ENCODE results near the gene TAS2R39. TPM values are rescaled to one million over a fixed set of nuclear protein-coding genes. Genes with fewer than 3 reads are reported as not detected.
"Not testable (repeated sequence)": the region's sequence is repeated elsewhere in the genome, so short reads cannot be mapped to it uniquely, and the experiment has no call there.

TAS2R39 gene
- total RNA-seq, result not detected

DNA sequence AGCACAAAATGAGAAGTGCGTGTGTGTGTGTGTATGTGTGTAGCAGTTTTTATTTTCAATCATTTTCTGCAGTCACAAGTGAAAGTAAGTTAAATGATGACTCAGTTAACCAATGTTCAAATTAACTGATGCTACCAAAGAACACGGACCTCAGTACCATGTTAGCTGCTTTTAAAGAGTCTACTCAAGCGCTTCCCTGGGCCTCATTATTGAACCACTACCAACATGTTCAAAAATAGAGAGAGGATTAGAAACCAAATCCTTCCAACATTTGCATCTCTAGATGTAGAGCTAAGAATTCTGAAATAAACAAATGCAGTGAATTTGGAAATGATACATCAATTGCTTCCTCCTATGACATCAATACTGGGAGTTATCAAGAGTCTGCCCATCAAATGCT, at the start of gene TAS2R39:
Gene TAS2R39 (plus strand): TSS at position 396 of the 400 bp plus-strand sequence. CDS start 0 bp downstream, at position 396.
- no peaks in the 10 kb centered on the region for H3K4me1 ChIP-seq (ENCODE audit: insufficient read depth, low read length)
- no peak within 1 kb of the TSS for H3K4me3 ChIP-seq (ENCODE audit: low read length)
- H3K27me3 ChIP-seq (ENCODE audit: insufficient read depth, low read length), result no peaks in the 10 kb centered on the region
- H3K9me3 ChIP-seq (ENCODE audit: low read depth, low read length), result peaks cover 4% of the 10 kb centered on the region

DNA sequence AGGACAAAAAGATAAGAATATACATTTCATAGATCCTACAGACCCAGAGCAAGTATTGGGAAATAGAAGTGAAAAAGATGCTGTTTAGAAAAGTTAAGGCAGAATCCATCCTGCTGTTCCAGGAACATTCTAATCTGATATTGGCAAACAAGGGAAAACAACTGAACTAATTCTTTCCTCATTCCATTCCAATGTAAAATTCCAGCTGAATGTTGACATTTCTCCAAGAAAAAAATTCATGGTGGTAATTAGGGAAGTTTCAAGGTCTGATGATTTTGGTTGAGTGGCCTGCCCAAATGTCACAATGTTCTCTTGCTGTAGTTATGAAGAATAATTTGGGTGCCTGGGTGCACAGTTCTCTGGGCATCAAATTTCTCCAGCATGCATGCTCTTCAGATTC, 36.1 kb upstream of the TAS2R39 start:
- no peaks in the 10 kb centered on the region for H3K9me3 ChIP-seq (ENCODE audit: low read depth, low read length)

DNA sequence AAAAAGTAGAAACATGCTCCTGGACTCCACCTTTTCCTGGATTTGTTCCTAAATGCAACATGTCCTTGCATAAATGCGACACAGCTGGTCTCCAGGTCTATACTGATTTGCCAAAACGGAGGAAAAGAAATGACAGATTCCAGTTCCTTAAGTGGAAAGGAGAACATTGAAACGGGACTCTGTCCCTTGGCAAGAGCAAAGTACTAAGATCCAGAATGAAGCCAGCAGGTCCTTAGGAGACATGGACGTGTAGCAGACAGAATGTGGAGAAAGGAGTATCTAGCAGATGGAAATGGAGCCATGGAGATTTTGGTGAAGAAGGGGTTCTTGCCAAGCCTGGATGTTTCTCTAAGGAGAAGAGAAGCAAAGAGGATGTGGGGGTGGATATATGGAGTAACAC, 35.2 kb upstream of the TAS2R39 start:
- Histone ChIP-seq H3K4me3 (ENCODE audit: low read length) (no peak overlapping the region), H3K4me1 (ENCODE audit: insufficient read depth, low read length) (no peaks in the 10 kb centered on the region), H3K27me3 (ENCODE audit: insufficient read depth, low read length) (no peaks in the 10 kb centered on the region), H3K9me3 (ENCODE audit: low read depth, low read length) (no peaks in the 10 kb centered on the region)

More for the DNA sequence above, 36.1 kb upstream of the TAS2R39 start:
- Histone ChIP-seq H3K27me3 (ENCODE audit: insufficient read depth, low read length) (no peaks in the 10 kb centered on the region), H3K4me1 (ENCODE audit: insufficient read depth, low read length) (no peaks in the 10 kb centered on the region), H3K4me3 (ENCODE audit: low read length) (no peak overlapping the region)

DNA sequence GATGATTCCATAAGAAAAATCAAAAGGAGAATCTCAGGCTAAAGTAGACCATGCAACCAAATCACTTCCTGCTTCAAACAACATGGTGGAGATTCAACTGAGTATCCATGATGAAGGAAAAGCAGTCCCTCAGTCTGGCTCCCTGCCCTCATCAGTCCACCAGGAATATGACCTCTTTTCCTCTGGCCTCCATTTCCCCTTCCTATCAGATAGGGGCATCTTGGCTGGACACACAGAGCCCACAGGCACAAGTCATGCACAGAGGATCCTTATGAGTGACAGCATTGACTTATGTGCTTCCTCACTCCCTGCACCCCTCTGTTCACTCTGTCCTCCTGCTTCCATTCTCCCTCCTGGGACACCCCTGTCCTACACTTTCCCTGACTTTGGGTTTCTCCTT, 34.6 kb upstream of the TAS2R39 start:
- no peaks in the 10 kb centered on the region for H3K9me3 ChIP-seq (ENCODE audit: low read depth, low read length)

DNA sequence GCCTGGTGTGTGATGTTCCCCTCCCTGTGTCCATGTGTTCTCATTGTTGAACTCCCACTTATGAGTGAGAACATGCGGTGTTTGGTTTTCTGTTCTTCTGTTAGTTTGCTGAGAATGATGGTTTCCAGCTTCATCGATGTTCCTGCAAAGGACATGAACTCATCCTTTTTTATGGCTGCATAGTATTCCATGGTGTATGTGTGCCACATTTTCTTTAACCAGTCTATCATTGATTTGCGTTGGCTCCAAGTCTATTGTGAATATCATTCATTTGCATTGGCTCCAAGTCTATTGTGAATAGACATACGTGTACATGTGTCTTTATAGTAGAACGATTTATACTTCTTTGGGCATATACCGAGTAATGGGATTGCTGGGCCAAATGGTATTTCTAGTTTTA, 32.5 kb upstream of the TAS2R39 start:
- H3K4me1 ChIP-seq (ENCODE audit: insufficient read depth, low read length); H3K4me3 ChIP-seq (ENCODE audit: low read length): not testable (repeated sequence)

More for the DNA sequence above, 34.6 kb upstream of the TAS2R39 start:
- no peak overlapping the region for H3K4me3 ChIP-seq (ENCODE audit: low read length)
- H3K27me3 ChIP-seq (ENCODE audit: insufficient read depth, low read length), result no peaks in the 10 kb centered on the region
- H3K4me1 ChIP-seq (ENCODE audit: insufficient read depth, low read length), result no peaks in the 10 kb centered on the region

DNA sequence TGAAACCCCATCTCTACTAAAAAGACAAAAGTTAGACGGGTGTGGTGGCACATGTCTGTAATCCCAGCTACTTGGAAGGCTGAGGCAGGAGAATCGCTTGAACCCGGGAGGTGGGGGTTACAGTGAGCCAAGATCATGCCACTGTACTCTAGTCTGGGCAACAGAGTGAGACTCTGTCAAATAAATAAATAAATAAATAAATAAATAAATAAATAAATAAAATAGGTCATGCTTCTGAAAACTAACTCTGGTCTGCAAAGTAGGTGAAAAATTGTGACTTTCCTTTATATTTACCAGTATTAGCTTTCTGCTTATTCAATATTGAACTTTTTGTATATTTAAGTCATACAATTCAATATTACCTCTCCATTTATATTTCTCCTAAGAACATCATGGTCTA, 24.6 kb upstream of the TAS2R39 start:
- H3K9me3 ChIP-seq (ENCODE audit: low read depth, low read length); H3K4me1 ChIP-seq (ENCODE audit: insufficient read depth, low read length); H3K4me3 ChIP-seq (ENCODE audit: low read length); H3K27me3 ChIP-seq (ENCODE audit: insufficient read depth, low read length): not testable (repeated sequence)

More for the DNA sequence above, 32.5 kb upstream of the TAS2R39 start:
- H3K9me3 ChIP-seq (ENCODE audit: low read depth, low read length); H3K27me3 ChIP-seq (ENCODE audit: insufficient read depth, low read length): not testable (repeated sequence)

DNA sequence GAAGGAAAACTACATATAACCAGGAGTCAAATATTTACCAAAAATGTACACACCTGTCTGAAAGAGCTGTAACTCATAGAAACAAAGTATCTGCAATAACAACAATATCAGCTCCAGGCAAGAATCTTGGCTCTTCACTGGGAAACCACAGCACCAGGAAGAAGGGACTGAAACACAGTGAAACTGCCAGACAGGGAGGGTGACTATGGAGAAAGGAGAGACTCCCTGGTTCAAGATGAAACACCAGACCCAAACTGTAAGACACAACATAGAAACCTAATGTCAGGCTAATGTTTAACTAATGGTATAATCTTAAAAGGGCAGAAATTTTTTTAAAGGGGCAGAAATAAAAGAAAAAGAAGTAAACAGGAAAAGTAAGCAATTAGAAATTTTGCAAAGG, 11.5 kb upstream of the TAS2R39 start:
- H3K9me3 ChIP-seq (ENCODE audit: low read depth, low read length), result no peaks in the 10 kb centered on the region
- no peak overlapping the region for H3K4me3 ChIP-seq (ENCODE audit: low read length)
- no peaks in the 10 kb centered on the region for H3K27me3 ChIP-seq (ENCODE audit: insufficient read depth, low read length)
- H3K4me1 ChIP-seq (ENCODE audit: insufficient read depth, low read length), result no peaks in the 10 kb centered on the region

DNA sequence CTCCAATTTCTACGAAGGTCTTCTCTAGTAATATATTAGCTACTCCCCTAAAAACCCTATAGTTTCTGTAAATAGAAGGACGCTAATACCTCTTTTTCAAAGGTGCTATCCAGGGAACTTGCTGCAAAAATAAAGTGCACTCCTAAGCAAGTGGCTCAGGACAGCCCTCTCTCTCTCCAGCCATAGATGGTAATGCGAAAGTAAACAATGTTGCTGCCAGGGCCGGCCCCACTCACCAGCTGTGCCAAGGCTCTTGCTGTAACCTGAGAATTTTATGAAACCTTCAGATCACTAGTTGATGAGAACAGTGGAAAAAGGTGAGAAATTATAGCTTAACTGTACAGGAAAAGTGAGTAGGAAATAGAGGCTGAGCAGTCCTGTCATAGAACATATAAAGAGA, 10.9 kb upstream of the TAS2R39 start:
- H3K4me1 ChIP-seq (ENCODE audit: insufficient read depth, low read length), result no peaks in the 10 kb centered on the region
- no peaks in the 10 kb centered on the region for H3K27me3 ChIP-seq (ENCODE audit: insufficient read depth, low read length)
- H3K9me3 ChIP-seq (ENCODE audit: low read depth, low read length), result peaks cover 2% of the 10 kb centered on the region
- H3K4me3 ChIP-seq (ENCODE audit: low read length), result no peak overlapping the region

DNA sequence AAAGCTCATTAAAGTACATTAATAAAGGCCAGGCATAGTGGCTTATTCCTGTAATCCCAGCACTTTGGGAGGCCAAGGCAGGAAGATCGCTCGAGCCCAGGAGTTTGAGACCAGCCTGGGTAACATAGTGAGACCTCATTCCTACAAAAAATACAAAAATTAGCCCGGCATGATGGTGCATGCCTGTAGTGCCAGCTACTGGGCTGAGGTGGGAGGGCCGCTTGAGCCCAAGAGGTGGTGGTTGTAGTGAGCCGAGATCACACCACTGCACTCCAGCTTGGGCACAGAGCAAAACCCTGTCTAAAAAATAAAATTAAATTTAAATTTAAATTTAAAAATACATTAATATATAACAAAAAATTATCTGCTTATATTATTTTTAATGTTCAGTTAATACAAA, 7.1 kb upstream of the TAS2R39 start:
- Histone ChIP-seq H3K27me3 (ENCODE audit: insufficient read depth, low read length) (no peaks in the 10 kb centered on the region), H3K9me3 (ENCODE audit: low read depth, low read length) (peaks cover 13% of the 10 kb centered on the region), H3K4me3 (ENCODE audit: low read length) (no peak overlapping the region), H3K4me1 (ENCODE audit: insufficient read depth, low read length) (no peaks in the 10 kb centered on the region)

DNA sequence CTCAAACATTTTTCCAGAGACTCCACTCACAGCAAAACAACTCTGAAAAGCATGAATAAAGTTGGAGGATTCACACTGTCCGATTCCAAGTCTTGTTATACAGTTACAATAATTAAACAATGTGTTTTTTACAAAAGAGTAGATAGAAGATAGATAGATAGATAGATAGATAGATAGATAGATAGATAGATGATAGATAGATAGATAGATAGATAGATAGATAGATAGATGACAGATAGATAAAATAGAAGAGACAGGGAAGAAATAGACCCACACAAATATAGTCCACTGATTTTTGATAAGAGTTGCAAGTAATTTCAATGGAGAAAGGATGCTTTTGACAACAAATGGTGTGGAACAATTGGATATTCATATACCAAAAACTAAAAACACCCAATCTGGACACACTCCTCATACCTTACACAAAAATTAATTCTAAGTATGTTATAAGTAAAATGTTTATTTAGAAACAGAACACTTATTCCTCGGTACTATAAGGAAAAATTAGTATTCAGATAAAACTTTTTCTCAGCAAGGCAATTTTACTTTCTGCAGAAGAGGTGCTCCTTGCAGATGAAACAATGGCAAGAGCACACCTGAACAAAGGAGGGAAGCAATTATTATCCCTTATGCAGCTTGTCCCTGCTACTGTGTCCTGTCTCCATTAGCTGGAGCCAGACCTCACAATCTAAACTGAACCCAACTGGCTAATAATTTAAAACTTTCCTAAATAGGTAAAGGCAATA, 5.7 kb upstream of the TAS2R39 start:
- Histone ChIP-seq H3K4me1 (ENCODE audit: insufficient read depth, low read length) (no peaks in the 10 kb centered on the region), H3K27me3 (ENCODE audit: insufficient read depth, low read length) (no peaks in the 10 kb centered on the region), H3K9me3 (ENCODE audit: low read depth, low read length) (peaks cover 13% of the 10 kb centered on the region), H3K4me3 (ENCODE audit: low read length) (no peak overlapping the region)

DNA sequence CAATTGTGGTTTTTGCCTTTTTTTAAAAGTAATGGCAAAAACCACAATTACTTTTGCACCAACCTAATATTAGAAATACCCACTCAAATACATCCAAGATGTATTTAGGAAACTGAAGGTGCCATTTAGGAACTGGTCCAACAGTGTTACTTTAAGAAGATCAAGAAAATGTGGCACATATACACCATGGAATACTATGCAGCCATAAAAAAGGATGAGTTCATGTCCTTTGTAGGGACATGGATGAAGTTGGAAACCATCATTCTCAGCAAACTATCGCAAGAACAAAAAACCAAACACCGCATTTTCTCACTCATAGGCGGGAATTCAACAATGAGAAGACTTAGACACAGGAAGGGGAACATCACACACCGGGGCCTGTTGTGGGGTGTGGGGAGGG, 2.4 kb upstream of the TAS2R39 start:
- not testable (repeated sequence) for H3K27me3 ChIP-seq (ENCODE audit: insufficient read depth, low read length); H3K4me3 ChIP-seq (ENCODE audit: low read length); H3K4me1 ChIP-seq (ENCODE audit: insufficient read depth, low read length)
- peaks cover 13% of the 10 kb centered on the region for H3K9me3 ChIP-seq (ENCODE audit: low read depth, low read length)

DNA sequence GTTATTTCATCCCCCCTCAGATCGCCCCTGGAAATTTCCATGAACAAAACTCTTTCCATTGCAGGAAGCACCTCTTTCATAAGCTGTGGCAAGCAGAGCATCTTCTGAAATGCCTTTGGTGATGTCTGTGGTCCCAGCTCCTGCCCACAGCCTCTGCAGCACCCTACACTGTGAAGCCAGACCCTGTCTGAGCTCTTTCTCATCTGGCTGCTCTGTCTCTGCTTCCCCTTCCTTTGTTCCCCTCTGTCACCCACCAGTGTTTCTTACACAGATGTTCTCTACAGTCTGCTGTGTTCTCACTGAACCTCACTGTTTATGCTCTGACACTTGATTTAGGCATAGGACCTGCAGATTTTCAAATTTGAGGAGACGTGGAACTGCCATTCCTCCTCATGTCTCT, 1.9 kb upstream of the TAS2R39 start:
- H3K4me1 ChIP-seq (ENCODE audit: insufficient read depth, low read length), result no peaks in the 10 kb centered on the region
- no peak overlapping the region for H3K4me3 ChIP-seq (ENCODE audit: low read length)
- H3K9me3 ChIP-seq (ENCODE audit: low read depth, low read length), result peaks cover 13% of the 10 kb centered on the region
- H3K27me3 ChIP-seq (ENCODE audit: insufficient read depth, low read length), result no peaks in the 10 kb centered on the region

DNA sequence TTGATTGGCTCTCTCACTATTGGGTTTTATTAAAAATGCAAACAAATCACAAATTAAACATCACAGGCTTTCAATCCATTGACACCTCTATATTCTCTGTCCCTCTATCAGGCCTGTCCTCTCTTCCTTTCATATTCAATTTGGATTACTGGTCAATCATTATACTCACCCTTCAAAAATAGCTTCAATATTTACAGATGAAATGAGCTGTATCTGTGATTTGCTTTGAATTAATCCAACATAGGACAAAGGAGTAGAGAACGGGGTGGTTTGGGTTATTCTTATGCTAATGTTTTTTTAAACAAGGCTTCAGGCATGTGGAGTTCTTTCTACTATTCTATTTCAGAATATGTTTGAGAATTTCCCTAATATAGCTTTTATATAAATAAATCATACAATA, 2.3 kb downstream of the TAS2R39 start:
- no peaks in the 10 kb centered on the region for H3K27me3 ChIP-seq (ENCODE audit: insufficient read depth, low read length)
- H3K9me3 ChIP-seq (ENCODE audit: low read depth, low read length), result no peaks in the 10 kb centered on the region
- no peak overlapping the region for H3K4me3 ChIP-seq (ENCODE audit: low read length)
- H3K4me1 ChIP-seq (ENCODE audit: insufficient read depth, low read length), result no peaks in the 10 kb centered on the region

DNA sequence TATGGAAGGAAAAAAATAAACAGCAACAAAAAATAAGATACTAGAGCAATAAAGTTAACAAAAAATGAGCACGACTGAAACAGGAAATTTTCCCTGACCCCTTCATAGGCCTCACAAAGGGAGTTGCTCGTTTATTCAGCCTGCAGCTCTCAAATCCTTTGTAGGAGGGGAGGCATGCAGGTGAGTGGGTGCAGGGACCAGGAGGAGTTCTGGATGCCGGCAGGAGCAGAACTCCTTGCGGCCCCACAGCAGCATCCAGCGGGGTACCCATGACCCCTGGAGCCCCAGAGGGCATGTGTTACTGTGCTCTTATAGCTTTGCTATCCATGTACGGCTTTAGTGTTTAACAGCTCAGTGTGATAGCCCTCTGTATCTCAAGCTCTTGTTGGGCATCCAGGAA, 5.8 kb downstream of the TAS2R39 start:
- no peaks in the 10 kb centered on the region for H3K4me1 ChIP-seq (ENCODE audit: insufficient read depth, low read length)
- H3K9me3 ChIP-seq (ENCODE audit: low read depth, low read length), result no peaks in the 10 kb centered on the region
- H3K4me3 ChIP-seq (ENCODE audit: low read length), result no peak overlapping the region
- H3K27me3 ChIP-seq (ENCODE audit: insufficient read depth, low read length), result no peaks in the 10 kb centered on the region

DNA sequence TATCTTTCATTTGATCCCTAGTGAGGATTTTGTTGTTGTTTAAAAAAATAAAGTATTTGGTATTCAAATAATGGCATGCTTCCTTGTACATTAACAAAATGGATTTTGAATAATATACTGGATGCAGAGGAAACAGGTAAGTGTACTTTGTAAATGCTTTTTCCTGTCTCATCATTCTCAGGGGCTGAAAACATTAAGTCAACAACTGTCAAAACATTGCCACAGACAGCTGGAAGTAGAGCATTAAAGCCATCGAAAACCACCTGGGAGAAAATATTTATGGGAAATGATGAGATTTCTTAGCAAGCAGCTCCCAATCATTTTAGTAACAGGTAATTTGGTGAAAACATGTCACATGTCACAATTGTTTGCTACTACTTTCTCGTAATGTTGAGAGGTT, 10.7 kb downstream of the TAS2R39 start:
- Histone ChIP-seq H3K27me3 (ENCODE audit: insufficient read depth, low read length) (no peaks in the 10 kb centered on the region), H3K9me3 (ENCODE audit: low read depth, low read length) (no peaks in the 10 kb centered on the region), H3K4me3 (ENCODE audit: low read length) (no peak overlapping the region)

DNA sequence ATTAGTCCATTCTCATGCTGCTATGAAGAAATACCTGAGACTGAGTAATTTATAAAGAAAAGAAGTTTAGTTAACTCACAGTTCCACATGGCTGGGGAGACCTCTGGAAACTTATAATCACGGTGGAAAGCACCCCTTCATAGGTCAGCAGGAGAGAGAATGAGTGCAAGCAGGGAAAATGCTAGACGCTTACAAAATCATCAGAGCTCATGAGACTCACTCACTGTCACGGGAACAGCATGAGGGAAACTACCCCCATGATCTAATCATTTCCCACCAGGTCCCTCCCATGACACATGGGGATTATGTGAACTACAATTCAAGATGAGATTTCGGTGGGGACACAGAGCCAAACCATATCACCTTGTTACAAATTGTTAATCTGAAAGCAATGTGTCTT, 15.8 kb downstream of the TAS2R39 start:
- H3K27me3 ChIP-seq (ENCODE audit: insufficient read depth, low read length), result no peaks in the 10 kb centered on the region
- H3K4me3 ChIP-seq (ENCODE audit: low read length), result no peak overlapping the region
- H3K9me3 ChIP-seq (ENCODE audit: low read depth, low read length), result no peaks in the 10 kb centered on the region
- no peaks in the 10 kb centered on the region for H3K4me1 ChIP-seq (ENCODE audit: insufficient read depth, low read length)

More for the DNA sequence above, 10.7 kb downstream of the TAS2R39 start:
- no peaks in the 10 kb centered on the region for H3K4me1 ChIP-seq (ENCODE audit: insufficient read depth, low read length)

Measured in mononuclear cell (primary cell).